CD4-positive, alpha-beta T cell treated with Interleukin-4 for 1 hour (primary cell): Measurements from ENCODE around the gene SF3B6.
A peak's percentile ranks its signal among the peaks of the same experiment; 100 is the strongest.
"Not testable (repeated sequence)": the region's sequence is repeated elsewhere in the genome, so short reads cannot be mapped to it uniquely, and the experiment has no call there.

ENCODE experiments used
- DNase-seq, 2 donors: peaks; one replicate each; pipeline ENCODE4 v3.0.0-alpha.2; 2020 to 2022

Gene SF3B6, protein sequence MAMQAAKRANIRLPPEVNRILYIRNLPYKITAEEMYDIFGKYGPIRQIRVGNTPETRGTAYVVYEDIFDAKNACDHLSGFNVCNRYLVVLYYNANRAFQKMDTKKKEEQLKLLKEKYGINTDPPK

DNA sequence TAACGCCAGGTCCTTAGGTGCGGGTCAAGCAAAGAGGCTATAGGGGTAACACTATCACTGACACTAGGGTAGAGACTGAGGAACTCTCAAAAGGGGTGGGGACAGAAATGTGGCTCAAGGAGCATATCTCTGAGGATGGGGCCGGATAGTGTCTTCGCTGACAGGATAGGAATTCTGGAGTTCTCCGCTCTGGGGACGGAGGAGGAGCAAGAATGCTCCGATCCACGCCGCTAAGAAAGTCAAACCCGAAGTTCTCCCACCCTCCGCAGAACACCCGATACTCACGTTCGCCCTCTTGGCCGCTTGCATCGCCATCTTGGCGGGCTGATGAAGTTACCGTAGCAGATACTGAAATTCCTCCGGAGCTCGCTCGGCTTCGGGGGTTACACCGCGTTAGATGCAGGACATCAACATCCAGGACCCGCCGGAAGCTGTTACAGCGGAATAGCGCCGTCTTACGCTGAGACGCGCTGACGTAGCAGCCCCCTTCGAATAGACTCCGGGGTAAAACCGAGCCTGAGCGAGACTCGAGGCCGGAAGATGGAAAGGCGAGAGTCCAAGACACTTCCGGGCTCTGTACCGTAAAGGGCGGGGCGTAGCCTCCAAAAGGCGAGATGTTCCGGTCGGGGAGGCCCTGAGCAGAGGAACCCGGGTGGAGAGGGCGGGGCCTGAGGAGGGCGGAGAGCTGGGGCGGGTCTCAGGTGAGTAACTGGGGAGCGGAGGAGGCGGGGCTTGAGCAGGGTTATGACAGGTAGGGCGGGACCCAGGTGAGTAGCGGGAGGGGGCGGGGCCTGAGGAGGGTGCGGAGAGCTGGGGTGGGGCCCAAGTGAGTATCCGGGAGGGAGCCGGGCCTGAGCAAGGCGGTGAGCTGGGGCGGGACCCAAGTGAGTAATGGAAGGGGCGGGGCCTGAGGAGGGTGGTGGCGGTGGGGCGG, at the start of gene SF3B6:
Gene SF3B6, minus strand, starts transcription at position 412 of the 934 bp plus-strand sequence. Its CDS starts 97 bp downstream, at position 315.
- peak; percentile 100 for DNase-seq

DNA sequence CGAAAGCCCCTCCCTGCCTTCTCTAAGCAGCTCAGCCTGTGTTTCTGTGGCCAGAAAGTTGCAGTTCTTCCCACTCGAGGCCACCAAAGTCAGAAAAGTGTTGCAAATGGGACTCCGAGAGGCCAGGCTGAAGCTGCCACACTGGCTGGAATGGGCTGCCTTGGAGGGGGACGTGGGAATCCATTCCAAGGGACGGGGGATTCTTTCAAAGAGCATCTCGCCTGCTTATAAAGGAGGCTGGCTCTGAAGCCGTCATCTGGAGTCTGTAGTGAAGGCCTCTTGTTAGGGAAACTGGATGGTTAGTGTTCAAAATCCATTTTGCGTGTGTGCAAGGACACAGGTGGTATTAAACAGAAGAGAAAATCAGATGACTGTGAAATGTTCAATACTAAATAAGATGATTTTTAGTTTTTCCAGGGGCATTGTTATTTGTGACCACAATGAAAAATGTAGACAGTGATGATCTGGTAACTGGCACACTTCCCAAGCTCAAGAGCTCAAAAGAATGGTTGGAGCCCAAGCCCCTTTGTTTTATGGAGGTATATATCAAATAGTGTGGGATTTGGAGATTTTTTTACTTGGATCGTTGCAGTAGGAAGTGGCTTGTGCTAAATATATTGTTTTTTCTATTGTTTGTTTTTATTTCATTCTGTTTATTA, 47.9 kb upstream of the SF3B6 start:
- DNase-seq: no peak

DNA sequence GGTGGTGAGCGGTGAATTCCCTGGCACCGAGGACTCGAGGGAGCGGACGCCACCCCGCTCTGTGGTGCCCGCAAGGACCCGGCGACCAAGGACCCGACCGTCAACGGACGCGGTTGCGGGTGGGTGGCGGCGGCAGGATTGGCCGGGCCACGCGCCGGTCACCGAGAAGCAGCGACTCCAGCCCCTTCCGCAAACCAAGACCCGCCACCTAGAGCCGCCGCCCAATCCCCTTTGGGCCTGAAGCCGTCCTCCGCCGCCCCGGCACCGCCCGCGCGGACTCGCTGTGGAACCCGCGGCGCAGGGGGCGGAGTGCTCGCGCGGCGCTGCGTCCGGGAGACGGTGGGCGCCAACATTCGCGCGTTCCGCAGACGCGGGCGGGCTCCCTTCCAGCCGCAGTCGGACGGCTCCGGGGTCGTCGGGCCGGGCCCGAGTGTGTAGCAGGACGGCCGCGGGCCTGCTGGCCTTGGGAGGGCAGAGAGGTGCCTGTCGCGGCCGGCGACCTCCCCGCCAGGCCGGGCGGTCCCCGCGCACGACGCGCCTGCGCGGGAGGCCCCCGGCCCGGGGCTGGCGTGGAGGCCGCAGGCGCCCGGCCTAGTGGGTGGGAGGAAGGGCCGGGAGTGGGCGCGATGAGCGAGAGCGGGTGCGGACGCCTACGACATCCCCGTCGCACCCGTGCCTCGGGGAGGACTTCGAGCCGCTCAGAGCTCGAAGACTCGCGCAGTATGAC, 47.2 kb upstream of the SF3B6 start, which contains the start of the genes FAM228B and PFN4:
Gene FAM228B, plus strand, starts transcription at position 275 of the 727 bp plus-strand sequence. CDS start 893 bp downstream, outside the sequence.
Gene PFN4, minus strand, starts transcription at position 140 of the 727 bp plus-strand sequence. CDS start 799 bp downstream, outside the sequence.
- DNase-seq: peak; percentile 58 to 72

DNA sequence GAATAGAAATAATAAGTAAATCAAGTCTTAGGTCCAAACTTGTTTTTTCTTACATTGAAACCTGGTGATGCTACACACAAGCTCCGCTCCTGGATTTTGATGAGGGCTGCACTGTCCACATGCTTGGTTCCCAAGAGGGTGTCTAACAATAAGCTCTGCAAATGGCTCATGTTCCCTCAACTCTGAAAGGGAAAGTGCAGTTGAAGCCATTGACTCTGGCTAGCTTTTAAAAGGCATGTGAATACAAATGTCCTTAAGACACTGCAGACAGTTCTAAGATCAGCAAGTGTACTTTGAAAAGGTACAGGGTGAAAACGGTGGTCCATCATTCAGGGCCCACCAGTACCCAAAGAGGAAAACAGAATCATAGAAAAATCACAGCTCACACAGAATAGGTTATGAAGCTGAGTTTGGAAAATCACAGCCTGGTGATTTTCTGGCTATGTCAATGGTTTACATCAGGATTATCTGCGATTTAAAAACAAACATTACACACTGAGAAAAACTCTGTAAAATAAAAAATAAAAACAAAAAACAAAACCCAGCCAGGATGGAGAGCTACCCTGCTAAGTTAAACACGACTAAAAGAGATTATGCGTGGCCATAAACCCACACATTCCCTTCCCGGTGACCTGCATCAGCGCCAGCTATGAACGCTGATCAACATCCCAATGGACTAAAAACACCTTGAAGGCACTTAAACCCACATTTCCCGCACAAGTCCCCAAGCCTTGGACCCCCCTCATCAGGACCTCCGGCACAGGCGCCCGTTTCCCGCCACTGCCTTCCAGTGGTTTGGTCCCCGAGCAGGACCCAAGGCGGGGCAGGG, 46.5 kb upstream of the SF3B6 start:
- no peak for DNase-seq

DNA sequence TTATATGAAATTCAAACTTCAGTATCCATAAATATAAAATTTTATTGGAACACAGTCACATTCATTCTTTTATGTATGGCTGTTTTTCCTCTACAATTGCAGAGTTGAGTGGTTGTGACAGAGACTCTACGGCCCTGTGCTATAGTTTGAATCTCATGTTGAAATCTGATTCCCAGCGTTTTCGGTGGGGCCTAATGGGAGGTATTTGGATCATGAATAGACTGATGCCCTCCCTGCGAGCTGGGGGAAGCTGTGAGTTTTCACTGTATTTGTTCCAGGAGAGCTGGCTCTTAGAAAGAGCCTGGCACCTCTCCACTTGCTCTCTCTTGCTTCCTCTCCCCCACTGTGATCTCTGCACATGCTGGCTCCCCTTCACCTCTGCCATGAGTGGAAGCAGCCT, 45.3 kb upstream of the SF3B6 start:
- DNase-seq: no peak

DNA sequence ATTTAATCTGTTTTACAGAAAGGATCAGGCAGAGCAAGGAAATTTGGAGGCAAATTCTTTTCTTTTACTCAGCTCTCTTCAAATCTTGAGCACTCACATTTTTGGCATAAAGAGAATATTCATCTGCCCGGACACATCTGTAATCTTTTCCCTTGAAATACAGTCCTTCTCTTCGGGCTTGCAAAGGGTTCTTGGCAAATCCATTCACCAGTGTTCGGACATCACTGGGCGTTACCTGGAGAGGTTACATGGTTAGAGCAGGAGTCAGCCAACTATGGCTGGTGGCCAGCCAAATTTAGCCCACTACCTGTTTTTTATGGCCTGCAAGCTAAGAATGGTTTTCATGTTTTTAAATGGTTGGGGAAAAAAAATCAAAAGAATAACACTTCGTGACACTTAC, 44.9 kb upstream of the SF3B6 start:
- DNase-seq: no peak

DNA sequence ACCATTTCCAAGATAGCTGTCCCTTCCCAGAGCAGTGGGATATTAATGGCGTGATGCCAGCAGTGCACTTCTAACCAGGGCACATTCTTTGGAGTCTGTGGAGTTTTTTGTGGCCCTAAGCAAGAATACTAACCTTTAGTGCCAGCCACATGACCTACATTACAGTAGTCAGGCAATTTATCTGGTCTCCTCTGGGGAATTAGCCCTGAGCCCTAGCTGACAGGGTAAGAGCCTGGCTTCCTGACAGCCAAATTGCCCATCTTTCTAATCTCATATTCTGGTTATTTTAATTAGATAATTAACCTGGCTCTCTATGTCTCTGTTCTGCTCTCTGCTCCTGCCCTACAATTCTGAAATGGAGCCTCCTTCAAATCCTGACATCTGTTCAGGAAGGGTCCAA, 41.8 kb upstream of the SF3B6 start:
- no peak for DNase-seq

DNA sequence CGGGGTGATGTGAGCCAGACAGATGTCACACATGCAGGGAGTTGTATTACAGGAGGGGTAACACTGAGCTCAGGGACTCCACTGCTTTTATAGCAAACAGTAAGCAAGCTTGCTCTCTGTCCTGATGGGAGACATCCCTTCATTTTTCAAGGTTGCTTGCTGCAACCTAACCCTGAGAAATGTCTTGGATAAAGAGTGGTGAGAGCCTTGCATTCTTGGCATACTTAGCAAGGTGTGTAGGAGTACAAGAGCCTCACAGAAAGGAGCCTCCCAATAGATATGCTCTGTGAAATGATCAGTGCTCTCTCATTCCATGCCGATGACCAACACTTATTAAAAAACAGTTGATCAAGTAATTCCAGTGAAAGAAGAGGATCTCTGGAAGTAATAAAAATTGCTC, 38.9 kb upstream of the SF3B6 start:
- no peak for DNase-seq

DNA sequence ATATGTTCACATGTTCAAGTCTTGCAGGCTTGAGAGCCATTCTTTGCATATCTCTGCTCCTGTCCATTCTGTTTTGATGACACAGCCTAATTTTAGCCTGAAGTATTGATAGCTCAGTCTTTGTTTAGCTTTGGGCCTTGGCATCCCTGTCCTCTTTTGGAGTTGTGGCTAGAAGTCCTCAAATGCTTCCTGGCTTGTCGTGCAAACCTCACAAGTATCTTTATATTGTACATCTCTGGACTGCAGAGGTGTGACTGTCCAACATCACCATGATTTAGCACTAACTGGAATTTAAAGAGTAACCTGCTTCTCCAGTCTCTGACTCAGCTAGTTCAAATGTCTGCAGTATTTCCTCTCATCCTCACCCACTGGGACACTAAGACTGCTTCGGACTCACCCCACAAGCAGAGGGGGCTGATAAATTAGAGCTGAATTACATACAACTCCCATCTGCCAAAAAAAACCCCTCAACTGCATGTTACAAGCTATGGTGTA, 35.3 kb upstream of the SF3B6 start:
- DNase-seq: no peak

DNA sequence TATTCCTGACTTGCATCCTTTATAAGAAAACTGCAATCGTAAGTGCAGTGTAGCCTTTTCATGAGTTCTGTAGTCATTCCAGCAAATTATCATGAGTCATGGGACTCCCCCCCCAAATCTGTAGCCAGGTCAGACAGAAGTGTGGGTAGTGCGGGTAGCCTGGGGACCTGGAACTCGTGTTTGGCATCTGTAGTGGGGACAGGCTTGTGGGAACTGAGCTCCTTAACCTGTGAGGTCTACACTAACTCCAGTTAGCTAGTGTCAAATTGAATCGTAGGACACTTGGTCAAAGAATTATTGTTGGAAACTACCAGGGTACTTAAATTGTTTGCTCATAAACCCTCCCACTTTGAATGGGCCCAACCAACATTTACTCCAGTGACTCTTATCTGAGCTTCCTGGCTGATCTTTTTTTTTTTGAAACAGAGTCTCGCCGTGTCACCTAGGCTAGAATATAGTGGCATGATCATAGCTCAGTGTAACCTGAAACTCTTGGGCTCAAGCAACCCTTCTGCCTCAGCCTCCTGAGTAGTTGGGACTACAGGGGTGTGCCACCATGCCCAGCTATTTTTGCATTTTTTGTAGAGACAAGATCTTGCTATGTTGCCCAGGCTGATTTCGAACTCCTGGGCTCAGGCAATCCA, 34.7 kb upstream of the SF3B6 start:
- no peak for DNase-seq

DNA sequence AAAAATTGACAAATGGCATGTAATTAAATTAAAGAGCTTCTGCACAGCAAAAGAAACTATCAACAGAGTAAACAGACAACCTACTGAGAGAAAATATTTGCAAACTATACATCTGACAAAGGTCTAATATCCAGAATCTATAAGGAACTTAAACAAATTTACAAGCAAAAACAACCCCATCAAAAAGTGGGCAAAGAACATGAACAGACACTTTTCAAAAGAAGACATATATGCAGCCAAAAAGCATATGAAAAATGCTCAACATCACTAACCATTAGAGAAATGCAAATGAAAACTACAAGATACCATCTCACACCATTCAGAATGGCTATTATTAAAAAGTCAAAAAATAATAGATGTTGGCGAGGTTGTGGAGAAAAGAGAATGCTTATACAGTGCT, 33.3 kb upstream of the SF3B6 start:
- DNase-seq: not testable (repeated sequence)

DNA sequence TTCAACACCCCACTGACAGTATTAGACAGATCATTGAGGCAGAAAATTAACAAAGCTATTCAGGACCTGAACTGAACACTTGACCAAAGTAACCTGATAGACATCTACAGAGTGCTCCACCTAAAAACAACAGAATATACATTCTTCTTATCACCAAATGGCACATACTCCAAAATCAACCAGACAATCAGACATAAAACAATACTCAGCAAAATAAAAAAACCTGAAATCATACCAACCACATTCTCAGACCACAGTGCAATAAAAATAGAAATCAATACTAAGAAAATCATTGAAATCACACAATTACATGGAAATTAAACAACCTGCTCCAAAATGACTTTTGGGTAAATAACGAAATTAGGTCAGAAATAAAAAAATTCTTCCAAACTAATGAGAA, 31.2 kb upstream of the SF3B6 start:
- no peak for DNase-seq

DNA sequence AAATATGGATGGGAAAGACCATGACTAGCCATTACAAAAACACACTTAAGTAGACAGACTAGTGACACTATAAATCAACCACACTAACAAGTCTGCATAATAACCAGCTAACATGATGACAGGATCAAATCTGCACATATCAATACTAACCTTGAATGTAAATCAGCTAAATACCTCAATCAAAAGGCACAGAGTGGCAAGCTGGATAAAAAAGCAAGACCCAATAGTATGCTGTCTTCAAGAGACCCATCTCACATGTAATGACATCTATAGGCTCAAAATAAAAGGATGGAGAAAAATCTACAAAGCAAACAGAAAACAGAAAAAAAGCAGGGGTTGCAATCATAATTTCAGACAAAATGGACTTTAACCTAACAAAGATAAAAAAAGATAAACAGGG, 30.7 kb upstream of the SF3B6 start:
- no peak for DNase-seq

DNA sequence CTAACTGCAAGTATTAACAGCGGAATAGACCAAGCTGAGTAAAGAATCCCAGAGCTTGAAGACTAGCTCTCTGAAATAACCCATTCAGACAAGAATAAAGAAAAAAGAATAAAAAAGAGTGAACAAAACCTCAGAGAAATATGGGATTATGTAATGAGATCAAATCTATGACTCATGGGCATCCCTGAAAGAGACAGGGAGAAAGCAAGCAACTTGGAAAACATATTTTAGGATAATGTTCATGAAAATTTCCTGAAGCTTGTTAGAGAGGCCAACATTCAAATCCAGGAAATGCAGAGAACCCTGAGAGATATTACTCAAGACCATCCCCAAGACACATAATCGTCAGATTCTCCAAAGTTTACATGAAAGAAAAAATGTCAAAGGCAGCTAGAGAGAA, 29.7 kb upstream of the SF3B6 start:
- no peak for DNase-seq

DNA sequence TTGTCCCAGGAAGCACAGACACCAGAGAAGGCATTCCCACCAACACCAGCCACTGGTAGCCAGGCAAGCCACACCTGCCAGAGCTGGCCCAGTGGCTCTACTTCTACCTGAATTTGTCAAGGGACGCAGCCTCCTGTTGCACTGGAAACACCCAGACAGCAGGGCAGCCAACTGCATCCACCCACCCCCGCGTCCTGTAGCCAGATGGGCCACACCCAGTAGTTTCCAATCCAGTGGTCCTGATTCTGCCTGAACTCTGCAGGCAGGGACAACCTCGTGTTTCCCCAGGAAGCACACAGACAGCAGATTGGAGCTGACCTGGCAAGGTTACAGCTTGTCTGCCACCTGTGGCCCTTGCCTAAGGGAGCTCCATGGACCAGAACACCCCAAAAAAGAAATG, 28.8 kb upstream of the SF3B6 start:
- no peak for DNase-seq

DNA sequence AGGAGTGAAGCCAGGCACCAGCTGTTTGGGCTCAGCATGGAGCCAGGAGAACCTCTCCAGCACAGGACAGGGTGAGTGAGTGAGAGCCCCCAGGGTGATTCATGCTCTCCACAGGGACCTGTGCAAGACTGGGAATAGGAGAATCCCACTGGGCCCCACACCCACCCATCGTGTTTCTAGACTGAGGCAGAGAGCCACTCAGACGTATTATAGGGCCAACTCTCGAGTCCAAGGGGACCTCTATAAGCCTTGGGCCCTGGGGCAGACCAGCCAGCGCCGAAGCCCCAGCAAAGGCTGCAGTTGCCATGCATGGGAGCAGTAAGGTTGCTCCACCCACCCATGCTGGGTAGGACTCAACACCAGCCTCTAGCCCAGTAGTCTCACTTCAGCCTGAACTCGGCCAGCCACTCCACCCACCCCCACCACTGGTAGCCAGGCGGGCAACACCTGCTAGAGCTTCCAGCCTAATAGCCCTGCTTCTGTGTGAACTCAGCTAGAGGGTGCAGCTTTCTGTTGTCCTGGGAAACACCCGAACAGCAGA, 28.1 kb upstream of the SF3B6 start:
- no peak for DNase-seq

DNA sequence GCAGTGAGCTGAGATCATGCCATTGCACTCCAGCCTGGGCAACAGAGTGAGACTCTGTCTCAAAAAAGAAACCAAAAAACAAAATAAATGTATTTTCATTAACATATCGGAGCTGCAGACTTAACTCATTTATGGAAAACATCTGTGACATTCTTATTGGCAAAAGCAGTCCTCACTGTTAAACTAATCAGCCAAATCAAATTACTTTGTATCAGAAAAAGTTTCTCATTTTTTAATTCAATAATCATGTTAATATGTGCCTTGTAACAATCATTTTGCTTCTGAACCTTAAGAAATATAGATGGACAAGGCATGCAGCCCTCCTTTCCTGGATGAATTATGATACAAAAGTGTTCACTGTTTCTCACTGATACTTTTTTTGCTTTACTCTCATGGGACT, 26.6 kb upstream of the SF3B6 start:
- no peak for DNase-seq

DNA sequence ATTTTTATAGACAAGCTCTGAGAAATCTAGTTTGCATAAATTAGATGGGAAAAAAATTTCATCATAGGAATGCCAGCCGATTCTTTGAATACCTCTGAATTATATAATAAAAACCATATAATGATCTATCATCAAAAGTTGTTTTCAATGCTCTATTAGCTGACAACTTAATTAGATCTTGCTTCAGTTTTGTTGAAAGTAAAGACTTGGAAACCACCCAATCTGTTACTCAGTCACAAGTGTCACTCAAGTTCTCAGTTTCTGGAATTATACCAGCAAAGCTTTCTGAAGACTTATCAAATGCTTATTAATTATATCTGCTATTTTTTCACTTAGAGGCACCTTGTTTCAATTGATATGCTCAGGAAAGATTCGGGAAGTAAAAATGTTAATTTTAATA, 25.9 kb upstream of the SF3B6 start:
- DNase-seq: no peak

DNA sequence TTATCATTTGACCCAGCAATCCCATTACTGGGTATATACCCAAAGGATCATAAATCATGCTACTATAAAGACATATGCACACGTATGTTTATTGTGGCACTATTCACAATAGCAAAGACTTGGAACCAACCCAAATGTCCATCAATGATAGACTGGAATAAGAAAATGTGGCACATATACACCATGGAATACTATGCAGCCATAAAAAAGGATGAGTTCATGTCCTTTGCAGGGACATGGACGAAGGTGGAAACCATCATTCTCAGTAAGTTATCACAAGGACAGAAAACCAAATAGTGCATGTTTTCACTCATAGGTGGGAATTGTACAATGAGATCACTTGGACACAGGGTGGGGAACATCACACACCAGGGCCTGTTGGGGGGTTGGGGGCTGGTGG, 24.6 kb upstream of the SF3B6 start:
- DNase-seq: not testable (repeated sequence)

DNA sequence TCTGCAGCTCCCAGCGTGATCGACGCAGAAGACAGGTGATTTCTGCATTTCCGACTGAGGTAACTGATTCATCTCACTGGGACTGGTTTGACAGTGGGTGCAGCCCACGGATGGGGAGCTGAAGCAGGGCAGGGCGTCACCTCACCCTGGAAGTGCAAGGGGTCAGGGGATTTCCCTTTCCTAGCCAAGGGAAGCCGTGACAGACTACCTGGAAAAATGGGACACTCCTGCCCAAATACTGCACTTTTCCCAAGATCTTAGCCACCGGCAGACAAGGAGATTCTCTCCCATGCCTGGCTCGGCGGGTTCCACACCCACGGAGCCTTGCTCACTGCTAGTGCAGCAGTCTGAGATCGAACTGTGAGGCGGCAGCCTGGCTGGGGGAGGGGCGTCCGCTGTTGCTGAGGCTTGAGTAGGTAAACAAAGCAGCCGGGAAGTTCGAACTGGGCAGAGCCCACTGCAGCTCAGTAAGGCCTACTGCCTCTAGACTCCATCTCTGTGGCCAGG, 19.1 kb upstream of the SF3B6 start:
- not testable (repeated sequence) for DNase-seq

DNA sequence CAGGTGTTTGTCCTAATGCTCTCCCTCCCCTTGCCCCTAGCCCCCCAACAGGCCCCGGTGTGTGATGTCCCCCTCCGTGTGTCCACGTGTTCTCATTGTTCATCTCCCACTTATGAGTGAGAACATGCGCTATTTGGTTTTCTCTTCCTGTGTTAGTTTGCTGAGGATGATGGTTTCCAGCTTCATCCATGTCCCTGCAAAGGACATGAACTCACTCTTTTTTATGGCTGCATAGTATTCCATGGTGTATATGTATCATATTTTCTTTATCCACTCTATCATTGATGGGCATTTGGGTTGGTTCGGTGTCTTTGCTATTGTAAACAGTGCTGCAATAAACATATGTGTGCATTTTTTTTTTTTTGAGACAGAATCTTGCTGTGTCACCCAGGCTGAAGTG, 17.1 kb upstream of the SF3B6 start:
- DNase-seq: not testable (repeated sequence)
